Activated CD4-positive, alpha-beta T cell treated with anti-CD3 and anti-CD28 coated beads for 36 hours (primary cell): ENCODE data around the gene PLEKHG4B. TPM values are rescaled to one million over a fixed set of nuclear protein-coding genes. Genes with fewer than 3 reads are reported as not detected.
"Not testable (repeated sequence)": the region's sequence is repeated elsewhere in the genome, so short reads cannot be mapped to it uniquely, and the experiment has no call there.

Experiments
- ATAC-seq: fragments of 200-7000 bp; cut with Tn5 transposase; one replicate; pipeline ENCODE4 v1.10.0; 2021; ENCODE audit warnings: mild to moderate bottlenecking, moderate library complexity
- CTCF ChIA-PET: fragments of 350-600 bp; sonication (Branson Sonifier 250); formaldehyde crosslinking; loops from one replicate; lab custom pipeline; 2021; ENCODE audit warnings: antibody characterized with exemption; lab: Charles Lee
- POLR2A ChIA-PET: fragments of 350-600 bp; sonication (Branson Sonifier 250); formaldehyde crosslinking; loops from one replicate; lab custom pipeline; 2021; ENCODE audit warnings: antibody characterized with exemption, inconsistent platforms; lab: Charles Lee
- DNase-seq: peaks from one replicate; pipeline ENCODE4 v3.0.0-alpha.2; 2020
- H3K27ac Mint-ChIP-seq: one replicate; pipeline ENCODE4 v1.8.0; 2021; ENCODE audit warnings: mixed read lengths
- H3K27me3 Mint-ChIP-seq: one replicate; pipeline ENCODE4 v1.8.0; 2021; ENCODE audit warnings: mixed read lengths
- H3K36me3 Mint-ChIP-seq: one replicate; pipeline ENCODE4 v1.8.0; 2021; ENCODE audit warnings: low read depth, mixed read lengths
- H3K4me1 Mint-ChIP-seq: one replicate; pipeline ENCODE4 v1.8.0; 2021; ENCODE audit warnings: mixed read lengths
- H3K4me3 Mint-ChIP-seq: one replicate; pipeline ENCODE4 v1.8.0; 2021; ENCODE audit warnings: mild to moderate bottlenecking, moderate library complexity, mixed read lengths
- H3K9me3 Mint-ChIP-seq: one replicate; pipeline ENCODE4 v1.8.0; 2021; ENCODE audit warnings: low read depth, mixed read lengths
- intact Hi-C, 2 experiments: fragments of 100-400 bp; cut with DNase I in 1 of 2; cut with micrococcal nuclease in 1 of 2; formaldehyde crosslinking; loops; one replicate each; pipeline versions ENCODE4 v1.14.2 to v1.15.1; 2022 to 2024; cut with DNase I, micrococcal nuclease
- total RNA-seq, 2 experiments: library from RNA; stranded (reverse); gene quantifications; one replicate each; pipeline ENCODE4 v1.2.3, GENCODE V29; 2021

The PLEKHG4B gene
- total RNA-seq, 2 experiments from 2014 or later: 0.23 to 0.25 TPM

- not testable (repeated sequence) for H3K27me3 Mint-ChIP-seq, H3K9me3 Mint-ChIP-seq
- H3K4me3 Mint-ChIP-seq: peak within 1 kb of the TSS; percentile 94
- ATAC-seq: peak; percentile 84
- peak within 1 kb of the TSS; percentile 89 for H3K27ac Mint-ChIP-seq
- peaks cover 24% of the 10 kb centered on the region for H3K36me3 Mint-ChIP-seq
- ChIA-PET POLR2A (interaction anchor here (1.0 kb wide), 1 partner anchor 29 kb away, joined by 3 read pairs; no protein-coding TSS in a partner anchor), CTCF (interaction anchor here (1.3 to 3.1 kb wide), 3 partner anchors 27 to 104 kb away, joined by 3 to 12 read pairs (median 4); partner anchors contain the start of genes AHRR and LRRC14B)
- H3K4me1 Mint-ChIP-seq: peaks cover 58% of the 10 kb centered on the region
- intact Hi-C loops: loop anchor here (1.0 to 10.0 kb wide), 10 partner anchors 29 to 1585 kb away; partner anchors contain the start of genes PDCD6 (in 2 of the 2), BRD9 (in 1 of the 2), CEP72 (in 1 of the 2) and LPCAT1 (in 1 of the 2)
- peak; percentile 99 for DNase-seq
Measured at GRCh38 chr5:217494-218456, 125.8 kb downstream of the PLEKHG4B start, which contains the start of the genes CCDC127 and SDHA. CCDC127 (minus strand) TSS chr5:218153; CDS start chr5:216849, 1,304 bp downstream. SDHA (plus strand) TSS chr5:218320; CDS start chr5:218356, 36 bp downstream.

GRCh38 chr5:218457-219291 lies 126.7 kb downstream of the PLEKHG4B start:
- Mint-ChIP-seq H3K4me3 (peak overlapping the region; percentile 94), H3K9me3 (no peaks in the 10 kb centered on the region), H3K27ac (peak overlapping the region; percentile 89), H3K4me1 (peaks cover 62% of the 10 kb centered on the region), H3K27me3 (no peaks in the 10 kb centered on the region), H3K36me3 (peaks cover 23% of the 10 kb centered on the region)
- POLR2A ChIA-PET: interaction anchor here (1.0 to 1.1 kb wide), 2 partner anchors 28 to 30 kb away, joined by 3 read pairs; partner anchors contain the start of gene LRRC14B
- DNase-seq: peak; percentile 38
- CTCF ChIA-PET: interaction anchor here (0.7 to 3.1 kb wide), 4 partner anchors 28 to 103 kb away, joined by 3 to 12 read pairs (median 4); partner anchors contain the start of genes AHRR and LRRC14B
- intact Hi-C loops: loop anchor here (1.0 to 10.0 kb wide), 10 partner anchors 30 to 1584 kb away; partner anchors contain the start of genes PDCD6 (in 2 of the 2), BRD9 (in 1 of the 2), CEP72 (in 1 of the 2) and LPCAT1 (in 1 of the 2)
- peak; percentile 13 for ATAC-seq

- ChIA-PET CTCF (interaction anchor here (1.5 to 3.1 kb wide), 2 partner anchors 28 to 31 kb away, joined by 3 to 12 read pairs; partner anchors contain the start of gene LRRC14B), POLR2A (interaction anchor here (0.7 to 1.1 kb wide), 2 partner anchors 28 to 31 kb away, joined by 3 read pairs; partner anchors contain the start of gene LRRC14B)
- H3K36me3 Mint-ChIP-seq: peaks cover 16% of the 10 kb centered on the region
- DNase-seq: peak; percentile 37
- no peaks in the 10 kb centered on the region for H3K27me3 Mint-ChIP-seq
- peak; percentile 21 for ATAC-seq
- peak overlapping the region; percentile 94 for H3K4me3 Mint-ChIP-seq
- H3K9me3 Mint-ChIP-seq: no peaks in the 10 kb centered on the region
- H3K27ac Mint-ChIP-seq: peak overlapping the region; percentile 89
- peaks cover 54% of the 10 kb centered on the region for H3K4me1 Mint-ChIP-seq
- intact Hi-C loops: loop anchor here (2.0 to 10.0 kb wide), 9 partner anchors 31 to 1583 kb away; partner anchors contain the start of genes BRD9 (in 1 of the 2), CEP72 (in 1 of the 2), LPCAT1 (in 1 of the 2) and NDUFS6 (in 1 of the 2)
Measured at GRCh38 chr5:219460-219863, 127.5 kb downstream of the PLEKHG4B start.

GRCh38 chr5:219991-220390 lies 128.0 kb downstream of the PLEKHG4B start:
- intact Hi-C loops: loop anchor here (2.0 to 10.0 kb wide), 10 partner anchors 31 to 1582 kb away; partner anchors contain the start of genes BRD9 (in 1 of the 2), CEP72 (in 1 of the 2), LPCAT1 (in 1 of the 2) and NDUFS6 (in 1 of the 2)
- Mint-ChIP-seq H3K27me3 (no peaks in the 10 kb centered on the region), H3K9me3 (no peaks in the 10 kb centered on the region), H3K4me1 (peaks cover 48% of the 10 kb centered on the region), H3K27ac (peak overlapping the region; percentile 89), H3K36me3 (peaks cover 16% of the 10 kb centered on the region), H3K4me3 (peak overlapping the region; percentile 94)
- peak; percentile 11 for ATAC-seq
- ChIA-PET POLR2A (interaction anchor here (0.7 kb wide), 1 partner anchor 32 kb away, joined by 3 read pairs; no protein-coding TSS in a partner anchor), CTCF (interaction anchor here (0.7 to 3.1 kb wide), 2 partner anchors 32 to 663 kb away, joined by 3 to 12 read pairs; no protein-coding TSS in a partner anchor)
- DNase-seq: no peak

- POLR2A ChIA-PET, H3K9me3 Mint-ChIP-seq, DNase-seq, H3K27me3 Mint-ChIP-seq, H3K4me3 Mint-ChIP-seq, ATAC-seq: not testable (repeated sequence)
- Mint-ChIP-seq H3K4me1 (peaks cover 32% of the 10 kb centered on the region), H3K27ac (peak overlapping the region; percentile 69), H3K36me3 (peaks cover 28% of the 10 kb centered on the region)
- CTCF ChIA-PET: interaction anchor here (1.1 kb wide), 1 partner anchor 13 kb away, joined by 4 read pairs; no protein-coding TSS in a partner anchor
- intact Hi-C loops: loop anchor here in 1 of 2 experiments (5.0 kb wide), 1 partner anchor 109 kb away; no protein-coding TSS in a partner anchor
Measured at GRCh38 chr5:222951-223715, 131.2 kb downstream of the PLEKHG4B start.

- H3K4me1 Mint-ChIP-seq: peaks cover 32% of the 10 kb centered on the region
- CTCF ChIA-PET: no interaction called here
- ATAC-seq: no peak
- H3K36me3 Mint-ChIP-seq: peaks cover 28% of the 10 kb centered on the region
- POLR2A ChIA-PET: no interaction called here
- no peak for DNase-seq
- H3K9me3 Mint-ChIP-seq: no peaks in the 10 kb centered on the region
- no peaks in the 10 kb centered on the region for H3K27me3 Mint-ChIP-seq
- intact Hi-C loops: loop anchor here in 1 of 2 experiments (5.0 kb wide), 1 partner anchor 109 kb away; no protein-coding TSS in a partner anchor
- no peak overlapping the region for H3K4me3 Mint-ChIP-seq
- H3K27ac Mint-ChIP-seq: no peak overlapping the region
Measured at GRCh38 chr5:223791-224190, 131.8 kb downstream of the PLEKHG4B start.

GRCh38 chr5:225334-225733 lies 133.4 kb downstream of the PLEKHG4B start:
- peaks cover 34% of the 10 kb centered on the region for H3K36me3 Mint-ChIP-seq
- H3K4me3 Mint-ChIP-seq: no peak overlapping the region
- intact Hi-C loops: no loop called here
- H3K27me3 Mint-ChIP-seq: no peaks in the 10 kb centered on the region
- peak overlapping the region; percentile 27 for H3K27ac Mint-ChIP-seq
- ATAC-seq: no peak
- CTCF ChIA-PET: interaction anchor here (0.5 kb wide), 1 partner anchor 241 kb away, joined by 3 read pairs; no protein-coding TSS in a partner anchor
- no peaks in the 10 kb centered on the region for H3K9me3 Mint-ChIP-seq
- POLR2A ChIA-PET: no interaction called here
- DNase-seq: no peak
- peaks cover 28% of the 10 kb centered on the region for H3K4me1 Mint-ChIP-seq

GRCh38 chr5:227375-227774 lies 135.4 kb downstream of the PLEKHG4B start:
- H3K27me3 Mint-ChIP-seq, CTCF ChIA-PET, DNase-seq, intact Hi-C loops, H3K9me3 Mint-ChIP-seq, POLR2A ChIA-PET, H3K4me3 Mint-ChIP-seq, H3K27ac Mint-ChIP-seq, ATAC-seq: not testable (repeated sequence)
- Mint-ChIP-seq H3K36me3 (peaks cover 40% of the 10 kb centered on the region), H3K4me1 (peaks cover 16% of the 10 kb centered on the region)

GRCh38 chr5:228886-229285 lies 136.9 kb downstream of the PLEKHG4B start:
- Mint-ChIP-seq H3K27me3 (no peaks in the 10 kb centered on the region), H3K36me3 (peaks cover 49% of the 10 kb centered on the region), H3K4me3 (no peak overlapping the region), H3K4me1 (peaks cover 5% of the 10 kb centered on the region), H3K9me3 (no peaks in the 10 kb centered on the region), H3K27ac (no peak overlapping the region)
- no peak for ATAC-seq
- intact Hi-C loops: no loop called here
- ChIA-PET CTCF (no interaction called here), POLR2A (no interaction called here)
- no peak for DNase-seq
